C4-2B (cell line): ENCODE measurements around the gene BMAL2.

Experiments used
- CTCF ChIP-seq: fragments of 450-650 bp; conservative IDR thresholded peaks from 2 replicates; pipeline ENCODE4 v1.5.1; 2017; ENCODE audit warnings: mild to moderate bottlenecking
- ZFX ChIP-seq: fragments of 450-650 bp; IDR thresholded peaks from 2 replicates; pipeline ENCODE4 v1.6.1; 2017

- TF ChIP-seq CTCF (no peak), ZFX (no peak)
Observed at GRCh38 chr12:27382171-27382795, 49.6 kb downstream of the BMAL2 start.
